K562 (cell line): ENCODE data around the gene RAP1GAP2. TPM values are rescaled to one million over a fixed set of nuclear protein-coding genes. Genes with fewer than 3 reads are reported as not detected.

Experiments used
- ATAC-seq: fragments of 200-7000 bp; cut with Tn5 transposase; 3 replicates; pipeline ENCODE4 v1.9.1; 2020; ENCODE audit warnings: moderate library complexity
- BruUV-seq: library from RNA; stranded (reverse); fragments of 400-500 nt; replicated peaks from 2 replicates; lab custom pipeline; 2021; lab: Mats Ljungman, UMichigan
- CTCF ChIA-PET: fragments of 300-600 bp; formaldehyde crosslinking; extraction: SDS; loops from one replicate; lab custom pipeline; 2021; ENCODE audit warnings: low intra/inter-chr PET ratio; lab: Yijun Ruan, JAX
- POLR2A ChIA-PET: fragments of 300-600, 350-650 bp; sonication (Branson Sonifier 250); formaldehyde crosslinking; extraction: SDS; loops from one replicate; lab custom pipeline; 2021; ENCODE audit warnings: antibody characterized with exemption, inconsistent platforms; lab: Yijun Ruan, JAX
- DNase-seq, 4 experiments: peaks; one replicate each; pipeline versions ENCODE4 v3.0.0 to v3.0.0-alpha.2; 2011 to 2018; ENCODE audit warnings: low spot score in 3 of 4, mixed read lengths in 3 of 4; ENCODE audit errors: extremely low read depth in 1 of 4
- FAIRE-seq: peaks from 2 replicates; lab custom pipeline; 2011; peaks lifted over from hg19 to GRCh38; lab: Jason Lieb, UNC
- H2AFZ ChIP-seq: 2 replicates; pipeline ENCODE4 v1.6.0; 2011; ENCODE audit warnings: low read depth, low read length, control low read depth, inconsistent platforms
- H3K27ac ChIP-seq: fragments of 200-600 bp; 3 replicates; pipeline ENCODE4 v1.8.0; 2011; ENCODE audit warnings: low read depth, mild to moderate bottlenecking, control low read depth, inconsistent platforms, low read length, moderate library complexity, mixed read lengths; ENCODE audit errors: extremely low read depth
- H3K27me3 ChIP-seq, 2 experiments: fragments of 300-600 bp in 1 of 2; 2 replicates in 1 of 2; 3 replicates in 1 of 2; pipeline versions ENCODE4 v1.6.0 to v1.8.0; 2011; ENCODE audit warnings: inconsistent platforms in 2 of 2, low read length in 2 of 2, mild to moderate bottlenecking in 1 of 2, mixed read lengths in 1 of 2, moderate library complexity in 1 of 2; ENCODE audit not compliant: control insufficient read depth in 2 of 2, insufficient read depth in 2 of 2
- H3K36me3 ChIP-seq: fragments of 300-600 bp; 3 replicates; pipeline ENCODE4 v1.8.0; 2011; ENCODE audit warnings: mild to moderate bottlenecking, low read length, inconsistent platforms; ENCODE audit not compliant: control insufficient read depth, insufficient read depth
- H3K4me1 ChIP-seq, 2 experiments: fragments of 200-600 bp in 1 of 2; replicated peaks in 1 of 2; 2 replicates in 1 of 2; 3 replicates in 1 of 2; pipeline versions ENCODE4 v1.5.1 to v1.8.0; 2011; ENCODE audit warnings: inconsistent platforms in 2 of 2, low read length in 2 of 2, mild to moderate bottlenecking in 1 of 2, mixed read lengths in 1 of 2, moderate library complexity in 1 of 2; ENCODE audit not compliant: control insufficient read depth in 2 of 2, insufficient read depth in 2 of 2
- H3K4me2 ChIP-seq: 2 replicates; pipeline ENCODE4 v1.6.1; 2011; ENCODE audit warnings: low read length, control low read depth, inconsistent platforms, mixed read lengths; ENCODE audit not compliant: insufficient read depth
- H3K4me3 ChIP-seq: fragments of 200-600 bp; sonication (generic), shearing (Covaris generic); 2 replicates; pipeline ENCODE4 v1.5.1; 2016; ENCODE audit warnings: control low read depth, inconsistent platforms
- H3K79me2 ChIP-seq: fragments of 200-600 bp; 3 replicates; pipeline ENCODE4 v1.8.0; 2011; ENCODE audit warnings: low read length, inconsistent platforms; ENCODE audit not compliant: control insufficient read depth, insufficient read depth
- H3K9ac ChIP-seq, 2 experiments: 2 replicates each; pipeline versions ENCODE4 v1.6.0 to v1.6.1; 2011; ENCODE audit warnings: low read depth in 2 of 2, low read length in 2 of 2, control low read depth in 1 of 2, inconsistent platforms in 1 of 2, mild to moderate bottlenecking in 1 of 2, mixed read lengths in 1 of 2; ENCODE audit not compliant: insufficient read depth in 1 of 2
- H3K9me1 ChIP-seq: one replicate; pipeline ENCODE4 v1.6.0; 2011; ENCODE audit warnings: inconsistent platforms, mild to moderate bottlenecking, low read length, moderate library complexity; ENCODE audit not compliant: control insufficient read depth, insufficient read depth
- H3K9me3 ChIP-seq: replicated peaks from 2 replicates; pipeline ENCODE4 v1.5.1; 2011; ENCODE audit warnings: low read depth, low read length, inconsistent platforms; ENCODE audit not compliant: control insufficient read depth, insufficient read depth
- H4K20me1 ChIP-seq: replicated peaks from 2 replicates; pipeline ENCODE4 v1.6.1; 2011; ENCODE audit warnings: low read length, inconsistent platforms, mixed read lengths; ENCODE audit not compliant: control insufficient read depth, insufficient read depth
- ARHGAP35 ChIP-seq: fragments of 450-650 bp; IDR thresholded peaks from 2 replicates; pipeline ENCODE4 v1.6.1; 2018; ENCODE audit not compliant: partially characterized antibody
- GTF2A2 ChIP-seq: IDR thresholded peaks from 2 replicates; pipeline ENCODE4 v1.6.1; 2016; ENCODE audit warnings: mild to moderate bottlenecking, missing genetic modification characterization, missing compliant biosample characterization
- HMG20A ChIP-seq: fragments of 450-650 bp; formaldehyde crosslinking; conservative IDR thresholded peaks from 2 replicates; pipeline ENCODE4 v1.4.0; 2020; ENCODE audit warnings: mild to moderate bottlenecking, mixed read lengths
- SMC3 ChIP-seq: conservative IDR thresholded peaks from 2 replicates; pipeline ENCODE4 v1.6.1; 2011; ENCODE audit warnings: low read depth, low read length, improper control_type of control experiment; ENCODE audit not compliant: insufficient read depth
- VEZF1 ChIP-seq: fragments of 200-800 bp; sonication (Bioruptor generic); IDR thresholded peaks from 2 replicates; pipeline ENCODE4 v1.6.1; 2017; ENCODE audit warnings: missing genetic modification characterization, missing compliant biosample characterization
- WGBS: fragments of 100-300 bp; shearing (Covaris generic); methylation state at CpG from one replicate; pipeline ENCODE4 v1.1.6; 2016; ENCODE audit warnings: low coverage, mixed read lengths; ENCODE audit not compliant: insufficient coverage; ENCODE audit errors: missing lambda C conversion rate; 5-methylcytosine and 5-hydroxymethylcytosine counted together
- in situ Hi-C: fragments of 300-500 bp; cut with MboI; formaldehyde crosslinking; loops from 4 replicates; pipeline ENCODE4 v1.15.0; 2018; ENCODE audit warnings: inconsistent platforms, mixed read lengths
- intact Hi-C: fragments of 100-400 bp; cut with micrococcal nuclease; formaldehyde crosslinking; loops from 2 replicates; pipeline ENCODE4 v1.14.2; 2022
- polyA plus RNA-seq, 8 experiments: library from polyadenylated mRNA; depleted of rRNA in 4 of 8; stranded (reverse) in 5 of 8; unstranded in 3 of 8; fragments of >200 nt; fragmentation: Nextera tagmentation in 2 of 8; fragmentation: Illumina TruSeq in 1 of 8; extraction: Ambion mirVana in 2 of 8; extraction: Trizol in 1 of 8; gene quantifications; 2 replicates each; pipeline versions ENCODE4 v1.2.1 to v1.2.3, GENCODE V29; 2011 to 2014; ENCODE audit warnings: inconsistent platforms in 1 of 8, missing spikeins in 1 of 8
- total RNA-seq, 7 experiments: library from RNA; depleted of rRNA in 6 of 7; stranded (reverse); fragments of >200 nt in 6 of 7; fragmentation: Illumina TruSeq in 2 of 7; extraction: Trizol in 2 of 7; gene quantifications; 2 replicates each; pipeline versions ENCODE4 v1.2.1 to v1.2.3, GENCODE V29; 2011 to 2021; ENCODE audit warnings: low replicate concordance in 1 of 7

RAP1GAP2 gene
- total and polyA plus RNA-seq, 9 of the 15 experiments (the other 6 are each of a cell fraction or from before 2014, with no cell fraction given): 0.01 to 1.3 (median 0.42) TPM; not detected in 1

GRCh38 chr17:2911035-2911754, 115.0 kb downstream of the RAP1GAP2 start:
- CTCF ChIA-PET: no interaction called here
- TF ChIP-seq SMC3 (no peak), GTF2A2 (no peak), HMG20A (no peak), ARHGAP35 (no peak), VEZF1 (no peak)
- POLR2A ChIA-PET: no interaction called here
- Histone ChIP-seq H3K4me3 (no peak overlapping the region), H3K36me3 (no peaks in the 10 kb centered on the region), H3K27me3 (peaks cover 0 to 8% of the 10 kb centered on the region in 2 experiments; a peak in 2 of 5 replicates), H3K27ac (no peak overlapping the region), H3K9ac (no peak overlapping the region), H3K9me1 (no peaks in the 10 kb centered on the region), H3K4me2 (no peak overlapping the region), H3K9me3 (no peaks in the 10 kb centered on the region), H3K79me2 (no peaks in the 10 kb centered on the region), H4K20me1 (no peaks in the 10 kb centered on the region), H2AFZ (no peak overlapping the region), H3K4me1 (no peaks in the 10 kb centered on the region)
- BruUV-seq: no TSS peak
- DNase-seq (no peak), FAIRE-seq (no peak), ATAC-seq (no peak)
- WGBS: 0% methylated on average over 7 of the region's 19 CpGs
- intact Hi-C loops (no loop called here), in situ Hi-C loops (no loop called here)
